H9 (cell line): ENCODE measurements around the gene TNRC6C. TPM values are rescaled to one million over a fixed set of nuclear protein-coding genes. Genes with fewer than 3 reads are reported as not detected.

Source experiments
- DNase-seq: peaks from one replicate; pipeline ENCODE4 v3.0.0-alpha.2; 2017
- H2AFZ ChIP-seq: one replicate; pipeline ENCODE4 v1.6.1; 2013; ENCODE audit warnings: mild to moderate bottlenecking, low read length, control low read depth, moderate library complexity
- H2AK5ac ChIP-seq: 2 replicates; pipeline ENCODE4 v1.6.1; 2013; ENCODE audit warnings: low read length, control low read depth, mixed read lengths; ENCODE audit not compliant: insufficient read length
- H2BK120ac ChIP-seq: one replicate; pipeline ENCODE4 v1.6.1; 2013; ENCODE audit warnings: low read depth, mild to moderate bottlenecking, low read length, control low read depth, inconsistent platforms; ENCODE audit not compliant: poor library complexity, severe bottlenecking
- H2BK12ac ChIP-seq: 2 replicates; pipeline ENCODE4 v1.6.1; 2013; ENCODE audit warnings: low read length, control low read depth, mixed read lengths, low read depth; ENCODE audit not compliant: insufficient read length
- H2BK15ac ChIP-seq: 2 replicates; pipeline ENCODE4 v1.6.1; 2013; ENCODE audit warnings: low read depth, low read length, control low read depth
- H2BK20ac ChIP-seq: one replicate; pipeline ENCODE4 v1.6.1; 2013; ENCODE audit warnings: low read depth, mild to moderate bottlenecking, low read length, control low read depth, inconsistent platforms; ENCODE audit not compliant: poor library complexity, severe bottlenecking
- H2BK5ac ChIP-seq: 2 replicates; pipeline ENCODE4 v1.6.1; 2013; ENCODE audit warnings: low read length, control low read depth, mixed read lengths; ENCODE audit not compliant: insufficient read length
- H3K14ac ChIP-seq: 2 replicates; pipeline ENCODE4 v1.6.1; 2013; ENCODE audit warnings: low read length, control low read depth; ENCODE audit not compliant: insufficient read depth
- H3K18ac ChIP-seq: 2 replicates; pipeline ENCODE4 v1.6.1; 2013; ENCODE audit warnings: low read depth, mild to moderate bottlenecking, mixed read lengths, low read length, control low read depth; ENCODE audit not compliant: insufficient read length
- H3K23ac ChIP-seq: 2 replicates; pipeline ENCODE4 v1.6.1; 2013; ENCODE audit warnings: low read length, control low read depth, mixed read lengths, low read depth; ENCODE audit not compliant: insufficient read length
- H3K23me2 ChIP-seq: 2 replicates; pipeline ENCODE4 v1.6.1; 2013; ENCODE audit warnings: low read depth, mild to moderate bottlenecking, mixed read lengths, low read length, control low read depth; ENCODE audit not compliant: insufficient read length, poor library complexity, severe bottlenecking
- H3K27ac ChIP-seq: 2 replicates; pipeline ENCODE4 v1.5.1; 2013; ENCODE audit warnings: low read length, control low read depth, mixed read lengths, low read depth; ENCODE audit not compliant: insufficient read length
- H3K27me3 ChIP-seq: 2 replicates; pipeline ENCODE4 v1.6.1; 2013; ENCODE audit warnings: low read length, control low read depth, inconsistent platforms; ENCODE audit not compliant: insufficient read depth
- H3K4ac ChIP-seq: 2 replicates; pipeline ENCODE4 v1.6.1; 2013; ENCODE audit warnings: low read depth, mild to moderate bottlenecking, control low read depth, inconsistent platforms, low read length, moderate library complexity
- H3K4me1 ChIP-seq: 2 replicates; pipeline ENCODE4 v1.6.1; 2013; ENCODE audit warnings: low read length, control low read depth, inconsistent platforms; ENCODE audit not compliant: insufficient read depth
- H3K4me2 ChIP-seq: 2 replicates; pipeline ENCODE4 v1.6.1; 2013; ENCODE audit warnings: low read length, control low read depth, mixed read lengths; ENCODE audit not compliant: insufficient read length, insufficient read depth
- H3K56ac ChIP-seq: 2 replicates; pipeline ENCODE4 v1.6.1; 2013; ENCODE audit warnings: low read depth, mild to moderate bottlenecking, mixed read lengths, low read length, control low read depth; ENCODE audit not compliant: insufficient read length
- H3K79me1 ChIP-seq: 2 replicates; pipeline ENCODE4 v1.6.1; 2013; ENCODE audit warnings: low read depth, mild to moderate bottlenecking, moderate library complexity, low read length, control low read depth, inconsistent platforms; ENCODE audit not compliant: insufficient read depth, poor library complexity, severe bottlenecking
- H3K79me2 ChIP-seq: 2 replicates; pipeline ENCODE4 v1.6.1; 2013; ENCODE audit warnings: low read length, control low read depth, inconsistent platforms; ENCODE audit not compliant: insufficient read depth
- H3K9ac ChIP-seq: 2 replicates; pipeline ENCODE4 v1.6.1; 2013; ENCODE audit warnings: low read length, control low read depth, mixed read lengths; ENCODE audit not compliant: insufficient read length; ENCODE audit errors: extremely low read depth
- H3K9me3 ChIP-seq: one replicate; pipeline ENCODE4 v1.6.1; 2013; ENCODE audit warnings: low read depth, low read length, inconsistent platforms; ENCODE audit not compliant: control insufficient read depth
- H3T11ph ChIP-seq: one replicate; pipeline ENCODE4 v1.6.1; 2013; ENCODE audit warnings: mild to moderate bottlenecking, low read length, control low read depth, inconsistent platforms
- H4K20me1 ChIP-seq: one replicate; pipeline ENCODE4 v1.6.1; 2013; ENCODE audit not compliant: control insufficient read depth, insufficient read length, insufficient read depth
- H4K5ac ChIP-seq: 2 replicates; pipeline ENCODE4 v1.6.1; 2013; ENCODE audit warnings: low read depth, mild to moderate bottlenecking, mixed read lengths, low read length, control low read depth; ENCODE audit not compliant: insufficient read length
- H4K8ac ChIP-seq: replicated peaks from 2 replicates; pipeline ENCODE4 v1.6.1; 2013; ENCODE audit warnings: low read length, control low read depth, mixed read lengths, low read depth; ENCODE audit not compliant: insufficient read length
- H4K91ac ChIP-seq: 2 replicates; pipeline ENCODE4 v1.6.1; 2013; ENCODE audit warnings: low read depth, mild to moderate bottlenecking, moderate library complexity, mixed read lengths, low read length, control low read depth; ENCODE audit not compliant: insufficient read length
- H3K27ac Mint-ChIP-seq, 3 experiments: 2 replicates in 2 of 3; 3 replicates in 1 of 3; pipeline ENCODE4 v1.8.0; 2020 to 2021; ENCODE audit warnings: mixed read lengths in 3 of 3, mild to moderate bottlenecking in 1 of 3, moderate library complexity in 1 of 3
- H3K27me3 Mint-ChIP-seq: 2 replicates; pipeline ENCODE4 v1.8.0; 2021; ENCODE audit warnings: low read depth, mild to moderate bottlenecking, moderate library complexity, mixed read lengths
- H3K36me3 Mint-ChIP-seq, 3 experiments: 2 replicates in 2 of 3; 3 replicates in 1 of 3; pipeline ENCODE4 v1.8.0; 2020 to 2021; ENCODE audit warnings: low read depth in 3 of 3, mixed read lengths in 3 of 3; ENCODE audit not compliant: insufficient read depth in 1 of 3
- H3K4me1 Mint-ChIP-seq, 2 experiments: 2 replicates each; pipeline ENCODE4 v1.8.0; 2020; ENCODE audit warnings: mixed read lengths in 2 of 2
- H3K4me3 Mint-ChIP-seq, 2 experiments: 2 replicates in 1 of 2; 3 replicates in 1 of 2; pipeline ENCODE4 v1.8.0; 2020 to 2021; ENCODE audit warnings: mild to moderate bottlenecking in 2 of 2, mixed read lengths in 2 of 2, moderate library complexity in 1 of 2
- H3K9me3 Mint-ChIP-seq, 2 experiments: 2 replicates in 1 of 2; 3 replicates in 1 of 2; pipeline ENCODE4 v1.8.0; 2020; ENCODE audit warnings: mild to moderate bottlenecking in 2 of 2, mixed read lengths in 2 of 2, moderate library complexity in 1 of 2
- CTCF ChIP-seq: fragments of 200-600 bp; sonication (generic); conservative IDR thresholded peaks from 3 replicates; pipeline ENCODE4 v1.8.0; 2021; ENCODE audit warnings: antibody characterized with exemption, mild to moderate bottlenecking
- WGBS: extraction: QIAGEN DNeasy Blood & Tissue Kit; methylation state at CpG from one replicate; pipeline ENCODE4 v1.1.7; 2013; ENCODE audit warnings: missing lambda C conversion rate, low lambda C conversion rate, mixed read lengths; ENCODE audit not compliant: insufficient read length; ENCODE audit errors: extremely low coverage; 5-methylcytosine and 5-hydroxymethylcytosine counted together
- total RNA-seq: library from RNA; stranded (reverse); gene quantifications from 2 replicates; pipeline ENCODE4 v1.2.1, GENCODE V29; 2021

TNRC6C gene
- total RNA-seq, 1 experiment from 2014 or later: 24.7 TPM

GRCh38 chr17:78142119-78142861 is 183.8 kb downstream of the TNRC6C start:
- Histone ChIP-seq H3K14ac (no peak overlapping the region), H4K20me1 (no peaks in the 10 kb centered on the region), H3K27ac (no peak overlapping the region), H2BK20ac (no peak overlapping the region), H3K79me1 (no peaks in the 10 kb centered on the region), H3K56ac (no peak overlapping the region), H2BK12ac (no peak overlapping the region), H3K27me3 (no peaks in the 10 kb centered on the region), H3K9me3 (no peaks in the 10 kb centered on the region), H2BK15ac (no peak overlapping the region), H2BK5ac (no peak overlapping the region), H2AFZ (no peak overlapping the region), H3K4ac (no peak overlapping the region), H4K91ac (no peak overlapping the region), H3K23me2 (no peaks in the 10 kb centered on the region), H3T11ph (no peak overlapping the region), H3K23ac (no peak overlapping the region), H2BK120ac (no peak overlapping the region), H2AK5ac (no peak overlapping the region), H4K8ac (no peak overlapping the region), H4K5ac (no peak overlapping the region), H3K4me2 (no peak overlapping the region), H3K18ac (no peak overlapping the region), H3K9ac (no peak overlapping the region), H3K79me2 (no peaks in the 10 kb centered on the region), H3K4me1 (peaks cover 3% of the 10 kb centered on the region; the same call in 1 of the 2 replicates)
- H3K27ac Mint-ChIP-seq: no peak overlapping the region; a peak in 1 of 7 replicates
- TF ChIP-seq CTCF: no peak
- H3K36me3 Mint-ChIP-seq: no peaks in the 10 kb centered on the region
- H3K27me3 Mint-ChIP-seq: peaks cover 2% of the 10 kb centered on the region; the same call in 1 of the 2 replicates
- H3K4me3 Mint-ChIP-seq: no peak overlapping the region
- peaks cover 3 to 25% of the 10 kb centered on the region in 2 experiments for H3K4me1 Mint-ChIP-seq
- WGBS: no CpG with 5 or more reads among the region's 16 CpGs
- no peaks in the 10 kb centered on the region; a peak in 1 of 5 replicates for H3K9me3 Mint-ChIP-seq
- DNase-seq: no peak
